HG02973 (cell line): ENCODE data around the gene KDM5B.

Experiments used
- ATAC-seq: cut with Tn5 transposase; IDR thresholded peaks from one replicate; pipeline ENCODE4 v1.9.1; 2021; ENCODE audit warnings: moderate library complexity; ENCODE audit not compliant: unreplicated experiment

Gene KDM5B

GRCh38 chr1:202689082-202689481 is 119.1 kb downstream of the KDM5B start:
- no peak for ATAC-seq

- ATAC-seq: no peak
Measured at GRCh38 chr1:202688401-202688800, 119.8 kb downstream of the KDM5B start.

- ATAC-seq: no peak
Measured at GRCh38 chr1:202687798-202688197, 120.4 kb downstream of the KDM5B start.

GRCh38 chr1:202687370-202687769 is 120.9 kb downstream of the KDM5B start:
- ATAC-seq: no peak

- ATAC-seq: no peak
Measured at GRCh38 chr1:202685641-202686040, 122.6 kb downstream of the KDM5B start.

GRCh38 chr1:202684716-202685115 is 123.5 kb downstream of the KDM5B start:
- ATAC-seq: no peak

- ATAC-seq: no peak
Measured at GRCh38 chr1:202683029-202683428, 125.2 kb downstream of the KDM5B start.

- ATAC-seq: no peak
Measured at GRCh38 chr1:202682477-202682876, 125.7 kb downstream of the KDM5B start.

GRCh38 chr1:202681736-202682420 is 126.3 kb downstream of the KDM5B start:
- ATAC-seq: no peak

- no peak for ATAC-seq
Measured at GRCh38 chr1:202680586-202681352, 127.5 kb downstream of the KDM5B start.

- no peak for ATAC-seq
Measured at GRCh38 chr1:202679406-202680177, 128.6 kb downstream of the KDM5B start.

- ATAC-seq: no peak
Measured at GRCh38 chr1:202677433-202677832, 130.8 kb downstream of the KDM5B start.
